Coronary artery (tissue), 2 donors: ENCODE measurements around the gene SLC4A2.

Source experiments
- DNase-seq: peaks from one replicate; pipeline ENCODE4 v3.0.0-alpha.2; 2017; ENCODE audit warnings: low spot score
- H3K27ac ChIP-seq, 2 donors: fragments of 200-600 bp; sonication (generic); one replicate each; pipeline ENCODE4 v1.5.1; 2016 to 2019
- H3K4me3 ChIP-seq: fragments of 200-600 bp; sonication (generic); 2 replicates; pipeline ENCODE4 v1.5.1; 2016; ENCODE audit warnings: mild to moderate bottlenecking, moderate library complexity
- TF ChIP-seq, protein P1 (sequence below): fragments of 200-600 bp; sonication (generic); IDR thresholded peaks from one replicate; pipeline ENCODE4 v1.5.1; 2019; ENCODE audit warnings: antibody characterized with exemption

The SLC4A2 gene

DNA sequence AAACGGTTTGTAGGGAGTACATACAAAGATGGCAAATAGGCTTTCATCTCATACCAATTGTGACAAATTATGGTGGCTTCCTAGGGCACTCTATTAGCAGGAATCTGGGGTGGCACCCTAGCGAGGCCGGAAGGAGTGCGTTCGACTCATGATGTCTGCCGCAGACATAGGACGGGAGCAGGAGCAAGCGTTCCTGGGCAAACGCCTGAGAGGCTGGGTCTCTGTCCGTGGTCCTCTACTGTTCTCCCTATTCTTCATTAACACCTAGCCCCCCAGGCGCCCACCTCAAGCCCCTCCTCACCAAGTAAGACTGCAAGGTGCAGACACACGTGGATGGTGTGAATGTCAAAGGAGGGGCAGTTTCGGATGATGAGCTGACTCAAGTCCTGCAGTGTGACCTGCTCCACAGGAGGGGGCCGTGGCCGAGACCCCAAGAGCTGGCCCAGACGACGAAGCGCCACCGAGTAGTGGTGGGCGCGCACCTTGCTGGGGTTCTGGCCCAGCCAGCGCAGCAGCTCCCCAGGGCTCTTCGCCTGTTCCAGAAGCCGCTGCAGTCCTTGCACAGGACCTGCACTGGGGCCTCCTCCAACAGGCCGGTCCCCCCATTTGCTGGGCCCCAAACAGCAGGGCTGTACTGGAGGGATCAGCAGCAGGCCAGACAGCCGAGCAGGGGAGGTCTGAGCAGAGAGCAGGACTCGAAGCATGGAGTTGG lies 20.0 kb downstream of the SLC4A2 start:
- TF ChIP-seq, protein P1, sequence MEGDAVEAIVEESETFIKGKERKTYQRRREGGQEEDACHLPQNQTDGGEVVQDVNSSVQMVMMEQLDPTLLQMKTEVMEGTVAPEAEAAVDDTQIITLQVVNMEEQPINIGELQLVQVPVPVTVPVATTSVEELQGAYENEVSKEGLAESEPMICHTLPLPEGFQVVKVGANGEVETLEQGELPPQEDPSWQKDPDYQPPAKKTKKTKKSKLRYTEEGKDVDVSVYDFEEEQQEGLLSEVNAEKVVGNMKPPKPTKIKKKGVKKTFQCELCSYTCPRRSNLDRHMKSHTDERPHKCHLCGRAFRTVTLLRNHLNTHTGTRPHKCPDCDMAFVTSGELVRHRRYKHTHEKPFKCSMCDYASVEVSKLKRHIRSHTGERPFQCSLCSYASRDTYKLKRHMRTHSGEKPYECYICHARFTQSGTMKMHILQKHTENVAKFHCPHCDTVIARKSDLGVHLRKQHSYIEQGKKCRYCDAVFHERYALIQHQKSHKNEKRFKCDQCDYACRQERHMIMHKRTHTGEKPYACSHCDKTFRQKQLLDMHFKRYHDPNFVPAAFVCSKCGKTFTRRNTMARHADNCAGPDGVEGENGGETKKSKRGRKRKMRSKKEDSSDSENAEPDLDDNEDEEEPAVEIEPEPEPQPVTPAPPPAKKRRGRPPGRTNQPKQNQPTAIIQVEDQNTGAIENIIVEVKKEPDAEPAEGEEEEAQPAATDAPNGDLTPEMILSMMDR: no peak
- Histone ChIP-seq H3K27ac (peak overlapping the region; percentile 96 to 99), H3K4me3 (peak overlapping the region; percentile 99)
- DNase-seq: no peak

- no peak for DNase-seq
- peak overlapping the region; percentile 96 to 99 for H3K27ac ChIP-seq
- TF ChIP-seq, protein P1: no peak
- peak overlapping the region; percentile 99 for H3K4me3 ChIP-seq
These were observed 20.7 kb downstream of the SLC4A2 start for GRCh38 chr7:151080067-151080521.

DNA sequence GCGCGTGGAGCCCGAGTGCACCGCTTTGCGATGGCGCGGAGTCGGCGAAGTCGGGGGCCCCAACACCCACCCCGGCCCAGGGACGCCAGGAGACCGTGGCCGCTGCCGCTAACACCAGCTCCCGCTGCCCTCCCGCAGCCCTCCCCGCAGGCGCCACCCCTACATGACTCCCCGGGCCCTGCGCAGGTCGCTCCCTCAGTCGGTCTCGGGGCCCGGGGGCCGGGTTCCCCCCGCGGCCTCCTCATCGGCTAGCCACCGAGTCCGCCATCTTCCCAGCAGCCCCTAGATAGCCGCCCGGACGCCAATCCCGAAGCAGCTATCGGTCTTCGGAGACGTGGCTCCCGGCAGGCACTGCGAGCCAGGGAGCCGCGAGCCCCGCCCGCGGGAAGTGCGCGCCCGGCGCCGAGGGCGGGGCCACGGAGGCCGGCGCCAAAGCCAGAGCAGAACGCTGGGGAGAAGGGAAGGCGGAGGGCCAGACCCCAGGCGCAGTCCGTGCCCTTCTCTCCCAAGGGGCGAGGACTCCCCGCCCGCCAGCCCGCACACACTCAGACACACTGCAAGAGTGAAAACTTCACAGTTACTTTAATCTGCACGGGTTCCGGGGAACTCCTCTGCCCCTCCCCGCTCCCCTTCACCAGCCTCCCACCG lies 21.3 kb downstream of the SLC4A2 start, which contains the start of gene FASTK:
Gene FASTK (minus strand): TSS at position 288 of the 648 bp plus-strand sequence. CDS start 43 bp downstream, at position 245.
- DNase-seq: peak; percentile 92
- H3K4me3 ChIP-seq: peak within 1 kb of the TSS; percentile 99
- TF ChIP-seq, protein P1: no peak
- H3K27ac ChIP-seq: peak within 1 kb of the TSS; percentile 96 to 99

DNA sequence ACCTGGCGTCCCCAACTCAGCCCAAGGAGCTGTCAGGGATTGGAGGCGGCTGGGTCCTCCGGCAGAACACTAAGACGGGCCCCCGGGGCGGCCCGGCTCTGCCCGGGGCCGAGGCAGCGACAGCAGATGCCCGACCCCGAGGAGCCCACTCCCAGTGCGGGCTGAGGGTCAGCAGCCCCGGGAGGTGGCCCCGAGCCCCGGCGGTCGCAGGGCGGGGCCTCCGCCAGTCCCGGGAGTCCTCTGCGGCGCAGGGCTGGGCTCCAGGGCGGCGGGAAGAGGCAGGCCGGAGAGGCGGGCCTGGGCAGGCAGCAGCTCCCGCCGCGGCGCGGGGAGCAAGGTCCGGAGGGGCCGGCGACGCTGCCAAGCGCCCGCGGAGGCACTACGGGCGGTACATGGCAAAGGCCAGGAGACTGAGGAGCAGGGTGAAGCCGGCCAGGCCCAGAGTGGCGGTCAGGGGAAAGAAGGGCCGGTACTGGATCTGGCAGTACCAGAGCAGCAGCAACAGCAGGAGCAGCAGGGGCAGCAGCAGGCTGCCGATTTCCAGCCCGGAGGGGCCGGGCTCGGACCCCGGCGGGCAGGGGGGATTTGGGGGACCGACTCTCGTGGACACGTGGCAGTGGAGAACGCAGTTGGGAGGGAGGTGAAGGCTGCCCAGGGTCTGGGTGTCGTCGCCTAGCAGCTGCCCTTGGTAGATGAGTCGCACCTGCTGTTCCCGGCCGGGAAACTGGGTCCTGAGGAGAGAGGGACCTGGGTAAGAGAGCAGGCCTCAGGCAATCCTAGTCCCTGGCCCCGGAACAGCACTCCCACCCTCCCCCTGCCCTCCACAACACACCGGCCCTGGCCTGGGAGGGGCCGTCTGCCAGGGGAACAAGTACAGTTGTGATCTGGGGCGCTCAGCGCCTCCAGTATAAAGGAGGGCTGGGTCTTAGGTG lies 22.0 kb downstream of the SLC4A2 start:
- Histone ChIP-seq H3K4me3 (peak overlapping the region; percentile 99), H3K27ac (peak overlapping the region; percentile 96 to 99)
- TF ChIP-seq, protein P1: no peak
- no peak for DNase-seq

DNA sequence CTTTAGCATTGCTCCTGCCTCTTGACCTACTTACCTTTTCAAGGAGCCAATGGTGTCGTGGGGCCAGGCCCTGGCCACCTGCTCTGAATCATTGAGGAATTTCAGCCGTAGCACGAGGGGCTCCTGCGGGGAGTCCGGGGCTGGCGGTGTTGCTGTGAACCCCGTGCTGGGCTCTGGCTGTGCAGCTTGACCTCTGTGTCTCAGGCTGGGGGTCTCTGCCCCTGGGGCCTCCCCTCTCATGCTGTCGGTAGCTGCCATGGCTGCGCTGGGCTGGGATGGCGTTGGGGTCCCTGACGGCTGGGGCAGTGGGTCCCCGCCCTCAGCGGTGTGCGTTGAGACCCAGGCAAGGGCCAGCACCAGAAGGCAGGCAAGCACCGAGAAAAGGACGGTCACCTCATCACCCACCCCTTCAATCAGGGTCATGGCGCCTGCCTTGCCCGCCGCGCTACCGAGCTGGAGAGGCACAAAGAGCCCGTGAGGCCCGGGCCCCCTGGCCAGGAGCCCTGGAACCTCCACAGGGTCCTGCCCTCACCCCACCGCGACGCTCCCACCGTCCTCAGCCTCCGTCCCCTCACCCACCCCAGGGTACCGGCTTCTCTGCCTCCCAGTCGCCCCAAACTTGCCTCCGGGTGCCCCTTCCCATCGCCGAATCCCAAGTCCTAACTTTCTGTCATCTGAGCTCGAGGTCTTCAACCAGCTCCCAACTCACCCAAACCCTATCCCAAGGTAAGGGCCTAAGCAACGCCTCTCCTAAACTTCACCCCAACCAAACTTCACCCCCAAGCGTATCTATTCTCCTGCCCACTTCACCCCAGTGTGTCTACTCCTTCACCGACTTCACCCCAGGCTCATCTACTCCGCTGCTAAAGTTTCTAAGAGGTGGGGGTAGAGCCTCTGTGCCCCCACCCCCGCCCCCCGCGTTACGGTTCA lies 23.0 kb downstream of the SLC4A2 start:
- TF ChIP-seq, protein P1: no peak
- no peak for DNase-seq

More for the DNA sequence above, 23.0 kb downstream of the SLC4A2 start:
- Histone ChIP-seq H3K4me3 (peak overlapping the region; percentile 99), H3K27ac (peak overlapping the region; percentile 96 to 99)
